Cerebellar cortex (tissue), 1 donor: ENCODE results near the gene LGI4.

ENCODE experiments used
- DNase-seq: peaks from one replicate; pipeline ENCODE4 v3.0.0-alpha.2; 2015; ENCODE audit warnings: low spot score

Gene LGI4

GRCh38 chr19:35085947-35086346 is 48.9 kb downstream of the LGI4 start:
- no peak for DNase-seq

DNA sequence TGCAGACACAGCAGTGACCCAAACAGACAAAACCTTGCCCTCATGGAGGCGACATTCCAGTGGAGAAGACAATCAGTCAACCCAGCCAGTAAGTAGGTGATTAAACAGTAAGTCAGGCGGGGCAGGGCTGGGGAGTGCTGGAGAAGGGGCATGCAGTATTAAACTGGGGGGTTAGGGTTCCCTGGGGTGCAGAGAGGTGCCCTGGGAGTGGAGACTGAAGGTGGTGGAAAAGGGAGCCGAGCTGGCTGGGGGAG is 50.4 kb downstream of the LGI4 start:
- no peak for DNase-seq

- no peak for DNase-seq
These were observed 51.0 kb downstream of the LGI4 start for GRCh38 chr19:35083691-35084508.

DNA sequence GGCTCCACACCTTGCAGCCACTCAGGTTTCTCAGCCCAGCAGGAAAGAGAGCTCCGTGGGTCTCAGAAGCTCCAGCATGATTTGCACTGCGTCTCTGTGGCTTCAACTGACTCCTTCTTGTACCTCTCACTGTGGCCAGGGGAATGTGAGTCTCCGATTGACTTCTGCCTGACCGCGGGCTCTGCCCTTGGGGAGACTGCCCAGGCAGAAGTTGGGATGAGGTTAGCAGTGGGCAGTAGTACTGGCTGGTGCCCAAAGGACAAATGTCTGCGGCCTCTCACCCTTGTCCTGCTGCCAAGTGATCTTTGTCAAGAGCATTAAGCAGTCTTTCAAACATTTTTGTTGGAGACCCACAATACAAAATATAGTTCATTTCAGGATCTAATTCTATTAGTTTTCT is 53.7 kb downstream of the LGI4 start:
- no peak for DNase-seq

DNA sequence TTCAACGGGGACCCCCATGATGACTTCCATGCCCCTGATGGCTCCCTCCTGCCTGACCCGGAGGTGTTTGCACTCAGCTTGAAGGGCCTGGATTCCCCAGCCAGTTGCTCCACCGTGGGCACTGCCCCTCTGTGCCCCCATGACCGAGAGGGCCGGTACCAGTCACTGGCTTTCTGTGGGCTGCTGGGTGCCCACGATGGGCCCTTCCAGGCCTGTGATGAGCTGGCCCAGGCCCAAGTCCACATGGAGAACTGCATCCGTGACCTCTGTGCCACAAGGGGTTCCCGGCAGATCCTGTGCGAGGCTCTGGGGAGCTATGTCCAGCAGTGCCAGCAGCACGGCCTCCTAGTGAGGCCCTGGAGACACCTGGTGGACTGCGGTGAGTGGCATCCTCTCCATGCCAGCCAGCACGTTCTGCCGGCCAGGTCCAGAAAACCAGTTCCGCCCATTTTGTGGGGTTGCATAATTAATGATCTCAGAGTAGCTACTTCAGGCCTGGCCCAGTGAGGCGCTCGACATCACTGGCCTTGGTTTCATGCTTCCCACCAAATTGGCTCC is 54.2 kb downstream of the LGI4 start:
- DNase-seq: no peak

GRCh38 chr19:35079826-35080225 is 55.0 kb downstream of the LGI4 start:
- DNase-seq: no peak

- no peak for DNase-seq
These were observed 57.2 kb downstream of the LGI4 start for GRCh38 chr19:35077411-35078223.

GRCh38 chr19:35076657-35077056 is 58.2 kb downstream of the LGI4 start:
- no peak for DNase-seq

DNA sequence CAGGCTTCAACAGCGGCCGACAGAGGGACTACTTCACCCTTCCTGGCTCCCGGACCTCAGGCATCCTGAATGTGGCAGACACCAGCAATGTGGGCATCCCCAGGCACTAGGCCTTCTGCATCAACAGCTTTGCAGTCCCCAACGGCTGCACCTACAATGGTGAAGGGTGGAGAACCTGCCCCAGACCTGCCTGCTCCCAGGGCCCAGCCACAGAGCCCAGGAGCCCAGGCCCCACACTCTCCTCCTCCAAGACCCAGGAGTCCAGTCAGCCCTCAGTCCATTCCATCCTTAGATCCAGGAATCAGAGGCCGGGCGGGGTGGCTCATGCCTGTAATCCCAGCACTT is 58.9 kb downstream of the LGI4 start:
- no peak for DNase-seq

- DNase-seq: no peak
These were observed 59.4 kb downstream of the LGI4 start for GRCh38 chr19:35075202-35076025.
